GM19324 (cell line): ENCODE results near the gene SPTBN1.
A peak's percentile ranks its signal among the peaks of the same experiment; 100 is the strongest.
"Not testable (repeated sequence)": the region's sequence is repeated elsewhere in the genome, so short reads cannot be mapped to it uniquely, and the experiment has no call there.

ENCODE experiments used
- ATAC-seq: cut with Tn5 transposase; IDR thresholded peaks from one replicate; pipeline ENCODE4 v1.9.1; 2021; ENCODE audit warnings: mild to moderate bottlenecking, moderate library complexity; ENCODE audit not compliant: unreplicated experiment, low FRiP score

The SPTBN1 gene

GRCh38 chr2:54678719-54679118, 222.6 kb downstream of the SPTBN1 start:
- ATAC-seq: no peak

GRCh38 chr2:54680397-54681041, 224.4 kb downstream of the SPTBN1 start:
- peak; percentile 47 for ATAC-seq

- no peak for ATAC-seq
Observed at GRCh38 chr2:54681416-54681815, 225.3 kb downstream of the SPTBN1 start.

GRCh38 chr2:54683596-54683995, 227.5 kb downstream of the SPTBN1 start:
- ATAC-seq: no peak

GRCh38 chr2:54685263-54685775, 229.2 kb downstream of the SPTBN1 start:
- no peak for ATAC-seq

GRCh38 chr2:54687595-54688152, 231.5 kb downstream of the SPTBN1 start:
- no peak for ATAC-seq

GRCh38 chr2:54691445-54692135, 235.5 kb downstream of the SPTBN1 start:
- ATAC-seq: no peak

GRCh38 chr2:54692556-54692955, 236.4 kb downstream of the SPTBN1 start:
- ATAC-seq: no peak

GRCh38 chr2:54695378-54695777, 239.3 kb downstream of the SPTBN1 start:
- no peak for ATAC-seq

GRCh38 chr2:54697934-54698333, 241.8 kb downstream of the SPTBN1 start:
- no peak for ATAC-seq

GRCh38 chr2:54698926-54699325, 242.8 kb downstream of the SPTBN1 start:
- not testable (repeated sequence) for ATAC-seq

- ATAC-seq: no peak
Observed at GRCh38 chr2:54699665-54700064, 243.5 kb downstream of the SPTBN1 start.

- ATAC-seq: no peak
Observed at GRCh38 chr2:54701029-54701428, 244.9 kb downstream of the SPTBN1 start.

- ATAC-seq: no peak
Observed at GRCh38 chr2:54704238-54704637, 248.1 kb downstream of the SPTBN1 start.

GRCh38 chr2:54704688-54705605, 248.8 kb downstream of the SPTBN1 start:
- no peak for ATAC-seq

GRCh38 chr2:54706622-54707021, 250.5 kb downstream of the SPTBN1 start:
- ATAC-seq: no peak

- peak; percentile 38 for ATAC-seq
Observed at GRCh38 chr2:54708584-54709335, 252.6 kb downstream of the SPTBN1 start.

- ATAC-seq: peak; percentile 53
Observed at GRCh38 chr2:54709336-54709809, 253.2 kb downstream of the SPTBN1 start.

GRCh38 chr2:54710216-54710615, 254.1 kb downstream of the SPTBN1 start:
- no peak for ATAC-seq

GRCh38 chr2:54712516-54712915, 256.4 kb downstream of the SPTBN1 start:
- no peak for ATAC-seq
